ENCODE data around the gene PLD4.
"Not testable (repeated sequence)": the region's sequence is repeated elsewhere in the genome, so short reads cannot be mapped to it uniquely, and the experiment has no call there.

Gene PLD4

GRCh38 chr14:104900639-104901512, 23.8 kb upstream of the PLD4 start:
- no peak for DNase-seq

- no peak for DNase-seq
These were observed 20.7 kb upstream of the PLD4 start for GRCh38 chr14:104903990-104904389.

GRCh38 chr14:104904650-104905578, 19.8 kb upstream of the PLD4 start:
- not testable (repeated sequence) for DNase-seq

GRCh38 chr14:104905579-104905933, 19.1 kb upstream of the PLD4 start:
- not testable (repeated sequence) for DNase-seq

GRCh38 chr14:104908303-104908702, 16.4 kb upstream of the PLD4 start:
- no peak for DNase-seq

DNA sequence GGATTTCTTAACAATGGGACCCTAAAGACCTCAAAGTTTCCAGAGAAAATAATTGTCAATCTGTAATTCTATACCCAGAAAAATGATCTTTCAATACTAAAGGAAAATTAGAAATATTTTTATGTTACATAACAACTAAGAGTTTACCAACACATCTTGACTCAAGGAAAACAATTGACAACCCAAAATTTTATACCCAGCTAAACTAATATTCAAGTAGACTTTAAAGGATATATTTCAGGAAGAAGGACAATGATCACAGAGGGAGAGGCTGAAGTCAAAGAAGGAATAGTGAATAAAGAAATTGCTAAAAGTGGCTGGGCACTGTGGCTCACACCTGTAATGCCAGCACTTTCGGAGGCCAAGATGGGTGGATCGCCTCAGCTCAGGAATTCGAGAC, 12.6 kb upstream of the PLD4 start:
- no peak for DNase-seq

- DNase-seq = no peak
These were observed 11.2 kb upstream of the PLD4 start for GRCh38 chr14:104913435-104913834.

DNA sequence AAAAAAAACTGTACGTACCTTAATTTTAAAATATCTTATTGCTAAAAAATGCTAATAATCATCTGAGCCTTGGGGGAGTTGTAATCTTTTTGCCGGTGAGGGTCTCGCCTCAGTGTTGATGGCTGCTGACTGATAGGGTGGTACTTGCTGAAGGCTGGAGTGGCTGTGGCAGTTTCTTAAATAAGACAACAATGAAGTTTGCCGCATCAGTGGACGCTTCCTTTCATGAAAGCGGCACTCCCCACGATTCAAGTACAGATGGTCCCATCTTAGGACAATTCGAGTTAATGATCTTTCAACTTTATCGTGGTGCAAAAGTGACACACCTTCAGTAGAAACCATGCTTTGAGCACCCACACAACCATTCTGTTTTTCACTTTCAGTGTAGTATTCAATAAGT, 7.6 kb upstream of the PLD4 start:
- no peak for DNase-seq

DNA sequence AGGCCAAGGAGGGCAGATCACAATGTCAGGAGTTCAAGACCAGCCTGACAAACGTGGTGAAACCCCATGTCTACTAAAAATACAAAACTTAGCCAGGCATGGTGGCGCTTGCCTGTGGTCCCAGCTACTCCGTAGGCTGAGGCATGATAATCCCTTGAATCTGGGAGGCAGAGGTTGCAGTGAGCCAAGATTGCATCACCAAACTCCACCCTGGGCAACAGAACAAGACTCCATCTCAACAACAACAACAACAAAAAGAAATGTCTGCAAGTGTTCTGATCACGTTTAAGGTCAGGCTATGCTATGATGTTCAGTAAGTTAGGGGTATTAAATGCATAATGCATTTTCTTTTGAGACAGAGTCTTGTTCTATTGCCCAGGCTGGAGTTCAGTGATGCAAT, 6.7 kb upstream of the PLD4 start:
- no peak for DNase-seq

DNA sequence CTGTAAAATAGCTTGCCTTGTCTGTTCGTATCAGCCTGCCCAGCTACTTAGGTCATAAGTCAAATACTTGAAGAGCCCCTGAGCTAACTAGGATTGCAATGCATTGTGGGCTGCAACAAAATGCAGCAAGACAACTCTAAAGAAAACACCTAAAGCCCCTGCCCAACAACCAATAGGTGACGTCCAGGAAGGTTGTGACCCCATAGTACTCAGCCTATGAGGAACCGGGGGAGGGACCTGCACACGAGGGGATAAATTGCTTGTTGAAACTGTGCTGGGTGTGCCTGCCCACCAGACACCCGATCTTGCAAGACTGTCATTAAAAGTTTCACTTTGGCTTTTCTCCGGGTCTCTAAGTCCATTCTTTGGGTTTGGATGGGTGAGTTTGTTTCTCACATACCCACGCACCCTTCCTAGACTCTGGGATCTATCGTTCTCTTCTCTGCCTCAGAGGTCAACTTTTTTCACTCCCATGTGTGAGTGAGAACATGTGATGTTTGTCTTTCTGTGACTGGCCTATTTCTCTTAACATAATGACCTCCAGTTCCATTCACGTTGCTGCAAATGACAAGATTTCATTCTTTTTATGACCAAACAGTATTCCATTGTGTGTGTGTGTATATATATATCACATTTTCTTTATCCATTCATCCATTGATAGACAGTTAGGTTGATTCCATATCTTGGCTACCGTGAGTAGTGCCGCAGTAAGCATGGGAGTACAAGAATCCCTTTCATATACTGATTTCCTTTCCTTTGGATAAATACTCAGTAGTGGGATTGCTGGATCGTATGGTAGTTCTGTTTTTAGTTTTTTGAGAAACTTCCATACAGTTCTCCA, 5.3 kb upstream of the PLD4 start:
- not testable (repeated sequence) for DNase-seq

DNA sequence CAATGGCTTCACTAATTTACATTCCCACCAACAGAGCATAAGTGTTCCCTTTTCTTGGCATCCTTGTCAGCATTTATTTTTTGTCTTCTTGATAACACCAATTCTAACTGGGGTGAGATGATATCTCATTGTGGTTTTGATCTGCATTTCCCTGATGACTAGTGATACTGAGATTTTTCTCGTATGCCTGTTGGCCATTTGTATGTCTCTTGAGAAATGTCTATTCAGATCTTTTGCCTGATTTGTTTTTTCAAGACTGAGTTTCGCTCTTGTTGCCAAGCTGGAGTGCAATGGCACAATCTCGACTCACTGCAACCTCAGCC, 4.7 kb upstream of the PLD4 start:
- no peak for DNase-seq

GRCh38 chr14:104923640-104924420, 849 bp upstream of the PLD4 start:
- DNase-seq = no peak

DNA sequence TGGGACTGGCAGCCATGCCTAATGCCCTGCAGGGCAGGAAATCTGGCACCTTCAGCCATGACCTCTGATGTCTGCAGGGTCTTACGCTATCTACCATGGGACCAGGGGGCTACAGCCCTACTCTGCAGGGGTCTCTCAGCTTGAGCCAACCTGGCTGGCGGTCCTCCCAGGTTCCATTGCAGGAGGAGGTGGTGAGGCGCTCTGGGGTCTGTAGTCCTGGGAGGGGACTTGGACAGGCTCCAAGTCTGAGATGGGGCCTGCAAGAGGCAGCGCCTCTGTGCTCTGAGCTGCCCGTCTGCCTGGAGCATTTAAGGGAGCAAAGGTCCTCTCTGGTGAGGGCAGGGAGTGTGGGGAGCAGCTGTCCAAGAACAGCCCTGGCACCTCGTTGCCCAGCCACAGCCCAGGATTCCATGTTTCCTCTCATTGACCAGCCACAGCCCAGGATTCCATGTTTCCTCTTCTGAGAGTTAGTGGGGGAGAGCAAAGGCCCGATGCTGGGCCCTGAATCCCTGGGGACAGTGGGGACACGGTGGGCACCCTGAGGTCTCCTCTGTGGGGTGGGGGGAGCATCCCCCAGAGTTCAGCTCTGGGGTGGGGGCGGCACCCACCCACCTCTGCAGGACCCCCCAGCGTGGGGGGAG, 655 bp downstream of the PLD4 start:
- no peak for DNase-seq

- no peak for DNase-seq
These were observed 1.4 kb downstream of the PLD4 start for GRCh38 chr14:104925855-104926609.

DNA sequence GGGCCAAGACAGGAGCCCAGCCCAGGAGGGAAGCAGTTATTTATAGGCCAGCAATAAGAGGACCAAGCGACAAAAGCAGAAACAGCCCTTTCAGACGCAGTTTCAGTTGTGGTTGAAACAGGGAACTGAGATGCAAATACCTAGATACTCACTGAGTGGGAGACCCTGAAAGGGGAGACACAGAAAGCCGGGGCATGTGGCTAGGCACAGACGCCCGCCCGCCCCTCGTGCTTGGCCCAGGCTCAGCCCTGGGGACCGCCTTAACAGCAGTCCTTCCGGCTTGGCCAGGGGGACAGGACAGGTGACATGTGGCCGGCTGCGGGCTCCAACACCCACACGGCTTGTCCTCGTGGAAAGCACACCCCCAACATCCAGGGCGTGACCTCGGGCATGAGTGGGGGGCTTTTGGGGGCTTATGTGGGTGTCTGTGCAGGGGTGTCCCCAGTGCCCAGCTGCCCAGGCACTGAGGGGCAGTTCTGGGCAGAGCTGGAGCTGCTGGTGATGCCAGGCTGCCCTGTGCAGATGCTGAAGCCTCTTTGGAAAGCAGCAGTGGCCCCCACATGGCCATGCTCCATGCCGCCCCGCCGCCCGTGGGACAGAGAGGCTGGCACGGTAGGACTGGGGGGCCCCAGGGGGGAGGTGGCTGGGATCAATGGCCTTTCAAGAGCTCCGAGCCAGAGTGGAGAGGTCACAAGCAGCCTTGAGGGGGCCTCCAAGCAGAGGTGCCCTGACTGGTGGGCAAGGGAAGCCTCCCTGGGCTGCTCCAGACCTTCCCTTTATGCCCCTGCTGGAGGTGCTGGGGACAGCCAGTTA, 2.1 kb downstream of the PLD4 start:
- no peak for DNase-seq

- no peak for DNase-seq
These were observed 2.7 kb downstream of the PLD4 start for GRCh38 chr14:104927432-104927816.

DNA sequence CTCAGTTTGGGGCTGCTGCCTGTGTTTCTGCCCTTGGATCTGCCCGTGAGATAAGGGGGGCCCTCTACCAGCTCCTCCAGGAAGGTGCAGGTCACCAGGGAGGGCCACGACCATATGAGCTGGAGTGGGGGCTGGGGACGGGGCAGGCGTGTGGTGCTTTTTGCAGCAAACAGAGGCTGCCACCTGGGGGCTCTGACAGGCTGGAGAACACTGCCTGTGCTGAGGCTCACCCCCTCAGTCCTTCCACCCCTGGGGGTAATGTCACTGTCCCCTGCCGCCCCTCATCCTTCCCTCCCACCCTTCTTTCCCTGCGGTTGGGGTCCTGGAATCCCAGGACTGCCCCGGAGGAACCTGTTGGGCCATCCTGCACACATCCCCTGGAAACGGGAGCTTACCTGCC, 3.2 kb downstream of the PLD4 start:
- no peak for DNase-seq

DNA sequence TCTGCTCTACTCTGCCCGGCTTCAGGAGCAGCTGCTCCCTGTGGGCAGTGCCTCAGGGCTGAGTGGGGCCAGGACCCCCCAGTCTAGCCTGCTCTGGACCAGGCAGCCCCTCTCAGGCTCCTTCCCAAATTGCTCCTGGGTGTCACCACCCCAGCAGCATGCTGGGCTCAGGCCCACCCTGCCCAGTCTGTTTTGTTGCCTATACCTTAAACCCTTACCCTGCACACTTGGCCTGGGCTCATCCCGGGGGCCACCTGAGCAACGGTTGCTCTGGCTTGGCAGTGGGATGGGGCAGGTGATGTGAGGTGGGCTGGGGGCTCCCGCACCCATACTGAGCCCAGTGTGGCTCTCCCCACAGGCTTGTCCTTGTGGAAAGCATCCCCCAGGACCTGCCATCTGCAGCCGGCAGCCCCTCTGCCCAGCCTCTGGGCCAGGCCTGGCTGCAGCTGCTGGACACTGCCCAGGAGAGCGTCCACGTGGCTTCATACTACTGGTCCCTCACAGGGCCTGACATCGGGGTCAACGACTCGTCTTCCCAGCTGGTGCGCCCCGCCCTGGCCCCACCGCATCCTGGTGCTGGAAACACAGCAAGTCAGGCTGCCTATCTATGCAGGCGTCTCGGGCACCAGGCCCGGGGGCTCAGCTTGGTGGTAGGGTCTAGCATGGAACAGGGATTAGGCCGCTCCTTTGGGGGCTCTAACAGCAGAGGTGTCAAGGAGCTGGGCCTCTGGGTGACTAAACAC, 3.9 kb downstream of the PLD4 start:
- DNase-seq = no peak
